ENCODE data around the gene UNC5C.

DNA sequence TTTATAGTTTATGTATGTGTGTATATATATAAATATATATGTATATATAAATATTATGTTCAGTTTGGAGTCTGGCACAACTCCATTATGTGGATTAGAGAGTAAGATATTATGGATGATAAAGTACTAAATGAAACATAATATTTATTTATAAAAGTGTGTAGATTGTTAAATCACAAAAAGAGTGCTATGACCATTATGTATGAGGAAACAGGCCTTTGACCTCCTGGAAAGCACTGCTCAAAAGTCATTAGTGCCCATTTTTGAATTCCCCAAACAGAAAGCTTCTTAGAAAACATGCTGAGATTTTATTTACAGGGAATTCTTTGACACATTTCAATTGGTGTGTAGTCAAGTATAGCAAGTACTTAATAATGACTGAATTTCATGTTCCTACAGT is 391.2 kb downstream of the UNC5C start:
- TF ChIP-seq, protein P1, sequence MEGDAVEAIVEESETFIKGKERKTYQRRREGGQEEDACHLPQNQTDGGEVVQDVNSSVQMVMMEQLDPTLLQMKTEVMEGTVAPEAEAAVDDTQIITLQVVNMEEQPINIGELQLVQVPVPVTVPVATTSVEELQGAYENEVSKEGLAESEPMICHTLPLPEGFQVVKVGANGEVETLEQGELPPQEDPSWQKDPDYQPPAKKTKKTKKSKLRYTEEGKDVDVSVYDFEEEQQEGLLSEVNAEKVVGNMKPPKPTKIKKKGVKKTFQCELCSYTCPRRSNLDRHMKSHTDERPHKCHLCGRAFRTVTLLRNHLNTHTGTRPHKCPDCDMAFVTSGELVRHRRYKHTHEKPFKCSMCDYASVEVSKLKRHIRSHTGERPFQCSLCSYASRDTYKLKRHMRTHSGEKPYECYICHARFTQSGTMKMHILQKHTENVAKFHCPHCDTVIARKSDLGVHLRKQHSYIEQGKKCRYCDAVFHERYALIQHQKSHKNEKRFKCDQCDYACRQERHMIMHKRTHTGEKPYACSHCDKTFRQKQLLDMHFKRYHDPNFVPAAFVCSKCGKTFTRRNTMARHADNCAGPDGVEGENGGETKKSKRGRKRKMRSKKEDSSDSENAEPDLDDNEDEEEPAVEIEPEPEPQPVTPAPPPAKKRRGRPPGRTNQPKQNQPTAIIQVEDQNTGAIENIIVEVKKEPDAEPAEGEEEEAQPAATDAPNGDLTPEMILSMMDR (conservative IDR thresholded peaks at IDR 0.05 in 1 of 2, IDR thresholded peaks at IDR 0.05 in 1 of 2; ENCODE audit: low read depth in 1 of 2, low read length in 2 of 2), result no peak
- TF ChIP-seq EZH2 (IDR thresholded peaks at IDR 0.05; ENCODE audit: low read length, missing control alignments), result no peak

Measured in fibroblast of lung (primary cell).